Inflammatory macrophage treated with lipopolysaccharide for 1 hour (primary cell): Measurements from ENCODE around the gene SPTLC2.

ENCODE experiments used
- DNase-seq, 2 donors: peaks; one replicate each; pipeline ENCODE4 v3.0.0-alpha.2; 2020 to 2022

The SPTLC2 gene

GRCh38 chr14:77459072-77459723, 157.2 kb downstream of the SPTLC2 start:
- DNase-seq: peak; percentile 58 to 86

- DNase-seq: peak; percentile 22 to 29
These were observed 158.0 kb downstream of the SPTLC2 start for GRCh38 chr14:77458249-77458950.

GRCh38 chr14:77457522-77458248, 158.8 kb downstream of the SPTLC2 start, which contains the start of the genes AHSA1 and VIPAS39:
Gene AHSA1 (plus strand): TSS chr14:77458093. CDS start chr14:77458190, 97 bp downstream.
Gene VIPAS39 (minus strand): TSS chr14:77457601. CDS start chr14:77454102, 3,499 bp downstream.
- DNase-seq: peak; percentile 96 to 99

GRCh38 chr14:77457115-77457521, 159.3 kb downstream of the SPTLC2 start:
- DNase-seq: no peak
